ENCODE data around the gene GPR156. TPM values are rescaled to one million over a fixed set of nuclear protein-coding genes. Genes with fewer than 3 reads are reported as not detected.
"Not testable (repeated sequence)": the region's sequence is repeated elsewhere in the genome, so short reads cannot be mapped to it uniquely, and the experiment has no call there.

The GPR156 gene
- total RNA-seq, 4 donors from 2014 or later, result not detected

DNA sequence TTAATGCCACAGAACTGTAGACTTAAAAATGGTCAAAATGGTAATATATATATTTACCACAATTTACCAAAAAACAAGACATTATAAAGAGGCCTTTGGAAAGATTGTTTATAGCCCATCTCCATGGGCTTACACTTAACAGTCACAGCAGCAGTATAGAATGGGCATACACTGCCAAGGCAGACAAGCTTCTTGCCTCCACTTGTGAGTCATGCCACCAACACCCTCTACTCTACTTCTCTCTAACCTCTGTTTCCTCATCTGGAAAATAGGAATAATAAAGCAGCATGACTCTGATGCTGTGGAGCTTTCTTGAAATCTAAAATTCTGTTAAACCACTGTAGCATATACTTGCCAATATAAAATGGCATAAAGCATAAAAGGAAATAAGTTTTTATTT is 14.4 kb upstream of the GPR156 start:
- no peaks in the 10 kb centered on the region for H3K36me3 ChIP-seq
- no peaks in the 10 kb centered on the region for H3K27me3 ChIP-seq
- no peak overlapping the region for H3K4me3 ChIP-seq
- DNase-seq, result no peak
- no peaks in the 10 kb centered on the region for H3K4me1 ChIP-seq
- H3K9me3 ChIP-seq, result no peaks in the 10 kb centered on the region
- H3K27ac ChIP-seq, result no peak overlapping the region
- TF ChIP-seq, protein P1, sequence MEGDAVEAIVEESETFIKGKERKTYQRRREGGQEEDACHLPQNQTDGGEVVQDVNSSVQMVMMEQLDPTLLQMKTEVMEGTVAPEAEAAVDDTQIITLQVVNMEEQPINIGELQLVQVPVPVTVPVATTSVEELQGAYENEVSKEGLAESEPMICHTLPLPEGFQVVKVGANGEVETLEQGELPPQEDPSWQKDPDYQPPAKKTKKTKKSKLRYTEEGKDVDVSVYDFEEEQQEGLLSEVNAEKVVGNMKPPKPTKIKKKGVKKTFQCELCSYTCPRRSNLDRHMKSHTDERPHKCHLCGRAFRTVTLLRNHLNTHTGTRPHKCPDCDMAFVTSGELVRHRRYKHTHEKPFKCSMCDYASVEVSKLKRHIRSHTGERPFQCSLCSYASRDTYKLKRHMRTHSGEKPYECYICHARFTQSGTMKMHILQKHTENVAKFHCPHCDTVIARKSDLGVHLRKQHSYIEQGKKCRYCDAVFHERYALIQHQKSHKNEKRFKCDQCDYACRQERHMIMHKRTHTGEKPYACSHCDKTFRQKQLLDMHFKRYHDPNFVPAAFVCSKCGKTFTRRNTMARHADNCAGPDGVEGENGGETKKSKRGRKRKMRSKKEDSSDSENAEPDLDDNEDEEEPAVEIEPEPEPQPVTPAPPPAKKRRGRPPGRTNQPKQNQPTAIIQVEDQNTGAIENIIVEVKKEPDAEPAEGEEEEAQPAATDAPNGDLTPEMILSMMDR (IDR thresholded peaks at IDR 0.05), result no peak
- no peak for TF ChIP-seq POLR2A (IDR thresholded peaks at IDR 0.05)

- H3K4me1 ChIP-seq, result no peaks in the 10 kb centered on the region
These were observed 14.0 kb upstream of the GPR156 start for GRCh38 chr3:120298996-120299395.

DNA sequence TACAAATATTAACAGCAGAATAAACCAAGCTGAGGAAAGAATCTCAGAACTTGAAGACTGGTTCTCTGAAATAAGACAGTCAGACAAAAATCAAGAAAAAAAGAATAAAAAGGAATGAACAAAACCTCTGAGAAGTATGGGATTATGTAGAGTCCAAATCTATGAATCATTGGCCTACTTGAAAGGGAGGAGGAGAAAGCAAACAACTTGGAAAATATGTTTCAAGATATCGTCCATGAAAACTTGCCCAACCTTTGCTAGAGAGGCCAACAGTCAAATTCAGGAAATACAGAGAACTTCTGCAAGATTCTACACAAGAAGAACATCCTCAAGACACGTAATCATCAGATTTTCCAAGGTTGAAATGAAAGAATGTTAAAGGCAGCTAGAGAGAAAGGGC is 6.5 kb upstream of the GPR156 start:
- H3K9me3 ChIP-seq, DNase-seq, H3K4me3 ChIP-seq, H3K27me3 ChIP-seq, H3K4me1 ChIP-seq, H3K27ac ChIP-seq, H3K36me3 ChIP-seq: not testable (repeated sequence)

More at GRCh38 chr3:120298996-120299395, 14.0 kb upstream of the GPR156 start:
- Histone ChIP-seq H3K4me3 (no peak overlapping the region), H3K27me3 (no peaks in the 10 kb centered on the region), H3K27ac (no peak overlapping the region), H3K36me3 (no peaks in the 10 kb centered on the region), H3K9me3 (no peaks in the 10 kb centered on the region)
- TF ChIP-seq, protein P1 (IDR thresholded peaks at IDR 0.05), result no peak
- TF ChIP-seq POLR2A (IDR thresholded peaks at IDR 0.05), result no peak
- DNase-seq, result no peak

DNA sequence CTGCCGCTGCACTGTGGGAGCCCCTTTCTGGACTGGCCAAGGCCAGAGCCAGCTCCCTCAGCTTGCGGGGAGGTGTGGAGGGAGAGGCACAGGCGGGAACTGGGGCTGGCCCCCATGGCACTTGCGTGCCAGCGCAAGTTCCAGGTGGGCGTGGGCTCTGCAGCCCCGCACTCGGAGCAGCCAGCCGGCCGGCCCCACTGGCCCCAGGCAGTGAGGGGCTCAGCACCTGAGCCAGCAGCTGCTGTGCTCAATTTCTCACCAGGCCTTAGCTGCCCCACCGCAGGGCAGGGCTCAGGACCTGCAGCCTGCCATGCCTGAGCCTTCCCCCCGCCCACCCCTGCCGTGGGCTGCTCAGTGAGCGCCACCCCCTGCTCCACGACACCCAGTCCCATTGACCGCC is 4.6 kb upstream of the GPR156 start:
- H3K4me1 ChIP-seq, result peaks cover 0 to 9% (median 4%) of the 10 kb centered on the region in 4 donors
- no peaks in the 10 kb centered on the region for H3K36me3 ChIP-seq
- TF ChIP-seq POLR2A (IDR thresholded peaks at IDR 0.05), result no peak
- H3K27ac ChIP-seq, result no peak overlapping the region
- no peaks in the 10 kb centered on the region for H3K9me3 ChIP-seq
- no peak for DNase-seq
- no peaks in the 10 kb centered on the region for H3K27me3 ChIP-seq
- H3K4me3 ChIP-seq, result no peak overlapping the region

GRCh38 chr3:120286465-120286864 is 1.4 kb upstream of the GPR156 start:
- H3K27me3 ChIP-seq, result no peaks in the 10 kb centered on the region
- no peaks in the 10 kb centered on the region for H3K9me3 ChIP-seq
- H3K36me3 ChIP-seq, result no peaks in the 10 kb centered on the region
- no peak for TF ChIP-seq POLR2A (IDR thresholded peaks at IDR 0.05)
- TF ChIP-seq, protein P1 (IDR thresholded peaks at IDR 0.05), result no peak
- H3K4me3 ChIP-seq, result no peak overlapping the region
- no peak for DNase-seq
- peaks cover 0 to 10% (median 4%) of the 10 kb centered on the region in 4 donors for H3K4me1 ChIP-seq
- H3K27ac ChIP-seq, result no peak overlapping the region

DNA sequence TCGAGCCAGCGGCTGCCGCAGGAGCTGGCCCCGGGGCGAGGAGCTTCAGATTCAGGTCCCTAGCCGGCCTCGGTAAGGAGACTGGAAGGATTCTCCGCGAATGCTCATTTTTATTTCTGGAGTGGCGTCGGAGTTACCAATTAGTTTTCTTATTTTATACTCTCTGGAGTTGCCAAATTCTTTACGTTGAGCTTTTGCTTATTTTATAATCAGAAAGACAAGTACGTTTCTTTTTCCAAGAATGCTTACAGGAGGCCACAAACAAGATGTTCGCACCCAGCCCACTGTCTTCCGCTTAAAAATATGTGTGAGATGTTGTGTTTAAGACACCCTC is 453 bp upstream of the GPR156 start:
- Histone ChIP-seq H3K36me3 (no peaks in the 10 kb centered on the region), H3K4me3 (peak overlapping the region in 3 of 4 donors; percentile 30 to 49 (median 48)), H3K4me1 (peaks cover 0 to 10% (median 4%) of the 10 kb centered on the region in 4 donors), H3K9me3 (no peaks in the 10 kb centered on the region), H3K27ac (no peak overlapping the region), H3K27me3 (no peaks in the 10 kb centered on the region)
- no peak for DNase-seq
- TF ChIP-seq POLR2A (IDR thresholded peaks at IDR 0.05), result no peak
- TF ChIP-seq, protein P1 (IDR thresholded peaks at IDR 0.05), result no peak

- Histone ChIP-seq H3K4me1 (peaks cover 0 to 10% (median 4%) of the 10 kb centered on the region in 4 donors), H3K27ac (no peak overlapping the region), H3K27me3 (no peaks in the 10 kb centered on the region), H3K4me3 (no peak overlapping the region), H3K36me3 (no peaks in the 10 kb centered on the region), H3K9me3 (no peaks in the 10 kb centered on the region)
- TF ChIP-seq POLR2A (IDR thresholded peaks at IDR 0.05), result no peak
- TF ChIP-seq, protein P1 (IDR thresholded peaks at IDR 0.05), result no peak
- DNase-seq, result no peak
These were observed 3.8 kb downstream of the GPR156 start for GRCh38 chr3:120281261-120281660.

Measured in Peyer's patch (tissue), 4 donors.